GM21515 (cell line): Measurements from ENCODE around the gene MAPT.

Source experiments
- ATAC-seq: cut with Tn5 transposase; IDR thresholded peaks from one replicate; pipeline ENCODE4 v1.9.1; 2021; ENCODE audit not compliant: unreplicated experiment

Gene MAPT

GRCh38 chr17:45969726-45970125 is 75.4 kb downstream of the MAPT start:
- ATAC-seq: no peak

- no peak for ATAC-seq
Observed at GRCh38 chr17:45970659-45971058, 76.3 kb downstream of the MAPT start.

DNA sequence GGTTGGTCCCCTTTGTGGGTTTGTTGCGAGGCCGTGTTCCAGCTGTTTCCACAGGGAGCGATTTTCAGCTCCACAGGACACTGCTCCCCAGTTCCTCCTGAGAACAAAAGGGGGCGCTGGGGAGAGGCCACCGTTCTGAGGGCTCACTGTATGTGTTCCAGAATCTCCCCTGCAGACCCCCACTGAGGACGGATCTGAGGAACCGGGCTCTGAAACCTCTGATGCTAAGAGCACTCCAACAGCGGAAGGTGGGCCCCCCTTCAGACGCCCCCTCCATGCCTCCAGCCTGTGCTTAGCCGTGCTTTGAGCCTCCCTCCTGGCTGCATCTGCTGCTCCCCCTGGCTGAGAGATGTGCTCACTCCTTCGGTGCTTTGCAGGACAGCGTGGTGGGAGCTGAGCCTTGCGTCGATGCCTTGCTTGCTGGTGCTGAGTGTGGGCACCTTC is 77.4 kb downstream of the MAPT start:
- ATAC-seq: no peak

GRCh38 chr17:45972531-45972930 is 78.2 kb downstream of the MAPT start:
- no peak for ATAC-seq

DNA sequence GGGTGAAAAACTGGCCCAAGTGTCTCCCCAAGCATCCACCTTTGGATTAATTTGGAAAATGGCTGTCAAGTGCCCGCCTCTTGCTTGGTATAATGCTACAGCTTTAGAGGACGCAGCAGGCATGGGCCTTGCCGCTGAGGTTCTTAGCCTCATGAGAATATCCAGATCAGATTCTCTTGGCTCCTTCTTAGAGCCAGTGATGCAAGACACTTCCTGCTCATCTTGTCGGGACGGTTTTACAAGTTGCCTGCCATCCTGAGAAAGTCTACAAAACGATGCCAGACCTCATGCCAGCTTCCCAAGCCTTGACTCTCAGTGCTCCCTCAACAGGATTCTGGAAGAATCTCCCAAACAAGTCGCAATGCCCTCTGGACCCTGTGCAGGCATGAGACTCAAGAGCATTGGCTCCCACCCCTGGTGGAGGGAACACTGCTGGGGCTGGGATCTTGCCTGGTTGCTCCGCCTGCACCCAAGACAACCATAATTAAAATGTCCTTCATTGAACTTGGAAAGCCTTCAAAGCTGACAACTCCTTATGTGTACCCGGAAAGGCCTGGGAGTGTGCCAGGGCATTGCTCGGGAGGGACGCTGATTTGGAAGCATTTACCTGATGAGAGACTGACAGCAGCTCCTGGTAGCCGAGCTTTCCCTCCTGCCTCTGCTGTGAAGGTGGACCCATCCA is 78.9 kb downstream of the MAPT start:
- ATAC-seq: no peak

DNA sequence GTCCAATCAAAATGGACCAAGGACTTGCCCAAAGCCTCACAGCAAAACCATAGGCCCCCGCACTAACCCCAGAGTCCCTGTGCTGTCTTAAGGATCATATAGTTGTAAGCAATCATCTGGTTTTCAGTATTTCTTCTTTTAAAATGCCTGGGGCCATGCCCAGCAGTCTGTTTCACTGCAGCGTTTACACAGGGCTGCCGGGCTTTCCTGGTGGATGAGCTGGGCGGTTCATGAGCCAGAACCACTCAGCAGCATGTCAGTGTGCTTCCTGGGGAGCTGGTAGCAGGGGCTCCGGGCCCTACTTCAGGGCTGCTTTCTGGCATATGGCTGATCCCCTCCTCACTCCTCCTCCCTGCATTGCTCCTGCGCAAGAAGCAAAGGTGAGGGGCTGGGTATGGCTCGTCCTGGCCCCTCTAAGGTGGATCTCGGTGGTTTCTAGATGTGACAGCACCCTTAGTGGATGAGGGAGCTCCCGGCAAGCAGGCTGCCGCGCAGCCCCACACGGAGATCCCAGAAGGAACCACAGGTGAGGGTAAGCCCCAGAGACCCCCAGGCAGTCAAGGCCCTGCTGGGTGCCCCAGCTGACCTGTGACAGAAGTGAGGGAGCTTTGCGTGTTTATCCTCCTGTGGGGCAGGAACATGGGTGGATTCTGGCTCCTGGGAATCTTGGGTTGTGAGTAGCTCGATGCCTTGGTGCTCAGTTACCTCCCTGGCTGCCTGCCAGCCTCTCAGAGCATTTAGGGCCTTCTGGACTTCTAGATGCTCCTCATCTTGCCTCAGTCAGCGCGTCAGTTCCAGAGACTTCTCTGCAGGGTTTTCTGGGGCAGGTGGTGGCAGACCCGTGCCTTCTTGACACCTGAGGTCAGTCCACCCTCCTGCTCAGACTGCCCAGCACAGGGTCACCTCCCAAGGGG is 79.8 kb downstream of the MAPT start:
- ATAC-seq: no peak

- no peak for ATAC-seq
Observed at GRCh38 chr17:45974916-45975630, 80.7 kb downstream of the MAPT start.

- ATAC-seq: no peak
Observed at GRCh38 chr17:45975640-45976295, 81.4 kb downstream of the MAPT start.

DNA sequence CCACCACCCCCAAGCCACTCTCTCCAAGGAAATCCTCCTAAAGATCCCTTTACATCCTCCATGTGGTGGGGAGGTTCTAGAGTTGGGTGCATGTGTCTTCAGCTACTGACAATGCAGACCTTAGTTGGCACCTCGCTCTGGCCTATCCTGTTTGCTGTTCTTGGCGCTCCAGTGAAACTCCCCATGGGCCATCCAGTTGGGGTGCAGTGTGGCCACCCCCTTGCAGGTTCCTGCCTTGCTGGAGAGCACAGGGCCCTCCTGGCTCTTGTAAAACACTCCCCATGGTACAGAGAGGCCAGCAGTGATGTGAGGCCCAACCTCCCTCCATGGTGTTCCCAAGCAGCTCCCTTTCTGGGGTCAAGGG is 82.0 kb downstream of the MAPT start:
- no peak for ATAC-seq

- ATAC-seq: no peak
Observed at GRCh38 chr17:45976755-45977505, 82.6 kb downstream of the MAPT start.

DNA sequence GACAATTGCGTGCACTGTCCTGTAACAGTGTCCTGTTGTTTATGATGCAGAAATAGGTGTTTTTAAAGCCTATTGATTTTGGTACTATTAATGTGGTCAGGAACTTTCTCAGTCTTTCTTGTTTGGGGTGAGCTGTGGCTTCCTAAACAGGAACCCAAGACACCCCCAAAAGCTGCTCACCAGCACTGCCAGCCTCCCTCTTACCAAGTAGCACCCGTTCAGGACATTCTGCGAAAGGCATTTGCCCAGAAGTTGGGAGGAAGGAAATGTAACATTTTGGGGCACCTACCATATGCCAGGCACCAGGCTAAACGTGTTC is 83.1 kb downstream of the MAPT start:
- no peak for ATAC-seq

GRCh38 chr17:45977976-45978626 is 83.7 kb downstream of the MAPT start:
- ATAC-seq: no peak

- no peak for ATAC-seq
Observed at GRCh38 chr17:45979137-45979536, 84.8 kb downstream of the MAPT start.

- ATAC-seq: no peak
Observed at GRCh38 chr17:45980855-45981254, 86.5 kb downstream of the MAPT start.

- ATAC-seq: no peak
Observed at GRCh38 chr17:45981306-45981705, 87.0 kb downstream of the MAPT start.

DNA sequence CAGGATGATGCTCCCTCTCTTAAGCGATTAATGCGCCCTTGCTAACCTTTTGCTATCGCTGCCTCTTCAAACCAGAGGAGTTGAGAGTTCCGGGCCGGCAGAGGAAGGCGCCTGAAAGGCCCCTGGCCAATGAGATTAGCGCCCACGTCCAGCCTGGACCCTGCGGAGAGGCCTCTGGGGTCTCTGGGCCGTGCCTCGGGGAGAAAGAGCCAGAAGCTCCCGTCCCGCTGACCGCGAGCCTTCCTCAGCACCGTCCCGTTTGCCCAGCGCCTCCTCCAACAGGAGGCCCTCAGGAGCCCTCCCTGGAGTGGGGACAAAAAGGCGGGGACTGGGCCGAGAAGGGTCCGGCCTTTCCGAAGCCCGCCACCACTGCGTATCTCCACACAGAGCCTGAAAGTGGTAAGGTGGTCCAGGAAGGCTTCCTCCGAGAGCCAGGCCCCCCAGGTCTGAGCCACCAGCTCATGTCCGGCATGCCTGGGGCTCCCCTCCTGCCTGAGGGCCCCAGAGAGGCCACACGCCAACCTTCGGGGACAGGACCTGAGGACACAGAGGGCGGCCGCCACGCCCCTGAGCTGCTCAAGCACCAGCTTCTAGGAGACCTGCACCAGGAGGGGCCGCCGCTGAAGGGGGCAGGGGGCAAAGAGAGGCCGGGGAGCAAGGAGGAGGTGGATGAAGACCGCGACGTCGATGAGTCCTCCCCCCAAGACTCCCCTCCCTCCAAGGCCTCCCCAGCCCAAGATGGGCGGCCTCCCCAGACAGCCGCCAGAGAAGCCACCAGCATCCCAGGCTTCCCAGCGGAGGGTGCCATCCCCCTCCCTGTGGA is 88.6 kb downstream of the MAPT start:
- ATAC-seq: no peak

GRCh38 chr17:45983614-45984310 is 89.4 kb downstream of the MAPT start:
- ATAC-seq: no peak

DNA sequence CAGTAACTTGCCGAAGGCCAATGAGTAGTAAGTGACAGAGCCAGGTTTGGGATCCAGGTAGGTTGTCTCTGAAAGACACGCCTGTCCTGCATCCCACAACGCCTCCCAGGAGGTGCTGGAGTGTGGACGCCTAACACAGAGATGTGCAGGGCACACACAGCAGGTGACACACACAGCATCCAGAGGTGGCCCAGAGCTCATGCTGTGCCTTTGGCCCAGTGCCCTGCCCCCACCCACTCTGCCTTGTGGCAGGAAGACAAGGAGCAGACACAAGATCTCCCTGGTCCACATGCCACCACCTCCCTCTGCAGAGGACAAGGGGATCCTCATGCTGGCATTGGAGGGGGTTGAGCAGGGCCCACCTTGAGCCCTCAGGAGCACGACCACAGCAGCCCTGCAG is 90.0 kb downstream of the MAPT start:
- ATAC-seq: no peak

DNA sequence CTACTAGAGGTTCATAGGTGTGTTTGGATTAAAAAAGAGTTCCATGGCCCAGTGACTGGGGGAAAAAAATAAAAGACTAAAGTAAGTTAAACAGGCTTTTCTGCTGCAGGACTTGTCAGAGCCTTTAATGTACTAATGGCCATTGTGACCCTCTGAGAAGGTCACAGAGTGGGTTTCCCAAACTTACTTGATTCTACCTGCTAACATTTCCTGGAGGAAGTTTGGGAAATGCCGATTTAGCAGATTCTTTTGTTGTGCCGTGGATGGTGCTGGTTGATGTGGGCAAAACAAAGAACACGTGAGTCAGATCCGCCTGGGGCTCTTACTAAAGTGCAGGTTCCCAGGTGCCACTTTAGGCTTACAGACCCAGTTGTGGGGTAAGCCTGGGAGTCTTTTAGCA is 91.1 kb downstream of the MAPT start:
- ATAC-seq: no peak
